NB4 (cell line): ENCODE results near the gene MEGF6.

Experiments used
- DNase-seq: peaks from one replicate; pipeline ENCODE4 v3.0.0; 2010; ENCODE audit warnings: low read depth
- H3K4me3 ChIP-seq: one replicate; pipeline ENCODE4 v1.5.1; 2011; ENCODE audit warnings: mild to moderate bottlenecking, low read depth, low read length, moderate library complexity
- MYC ChIP-seq: IDR thresholded peaks from 2 replicates; pipeline ENCODE4 v1.6.1; 2011; ENCODE audit warnings: low read depth, low read length
- POLR2A ChIP-seq: IDR thresholded peaks from 2 replicates; pipeline ENCODE4 v1.6.1; 2011; ENCODE audit warnings: mild to moderate bottlenecking; ENCODE audit not compliant: insufficient read length; ENCODE audit errors: extremely low read depth
- TF ChIP-seq, protein P1 (sequence below): IDR thresholded peaks from one replicate; pipeline ENCODE4 v1.5.1; 2012; ENCODE audit warnings: low read depth, low read length
- TF ChIP-seq, protein P2 (sequence below): IDR thresholded peaks from 2 replicates; pipeline ENCODE4 v1.6.1; 2011; ENCODE audit warnings: low read depth, low read length

MEGF6 gene

DNA sequence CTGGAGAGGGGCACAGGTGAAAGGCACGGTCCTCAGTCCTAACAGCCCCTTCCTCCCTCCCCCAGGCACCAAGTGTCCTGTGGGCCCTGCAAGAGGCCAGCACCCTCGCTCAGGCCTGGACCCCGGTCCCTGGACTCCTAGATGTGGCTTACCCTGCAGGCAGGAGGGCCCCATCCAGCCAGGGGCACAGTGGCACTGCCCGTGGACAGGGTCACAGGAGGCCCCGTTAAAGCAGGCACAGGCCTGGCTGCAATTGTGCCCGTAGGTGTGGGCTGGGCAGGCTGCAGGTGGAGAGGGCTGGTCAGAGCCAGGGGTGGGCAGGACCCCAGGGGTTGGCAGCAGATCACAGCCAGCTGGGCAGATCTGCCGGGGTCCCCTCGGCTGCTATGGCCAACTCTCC is 112.3 kb downstream of the MEGF6 start:
- no peak overlapping the region for H3K4me3 ChIP-seq
- DNase-seq, result no peak
- TF ChIP-seq, protein P1, sequence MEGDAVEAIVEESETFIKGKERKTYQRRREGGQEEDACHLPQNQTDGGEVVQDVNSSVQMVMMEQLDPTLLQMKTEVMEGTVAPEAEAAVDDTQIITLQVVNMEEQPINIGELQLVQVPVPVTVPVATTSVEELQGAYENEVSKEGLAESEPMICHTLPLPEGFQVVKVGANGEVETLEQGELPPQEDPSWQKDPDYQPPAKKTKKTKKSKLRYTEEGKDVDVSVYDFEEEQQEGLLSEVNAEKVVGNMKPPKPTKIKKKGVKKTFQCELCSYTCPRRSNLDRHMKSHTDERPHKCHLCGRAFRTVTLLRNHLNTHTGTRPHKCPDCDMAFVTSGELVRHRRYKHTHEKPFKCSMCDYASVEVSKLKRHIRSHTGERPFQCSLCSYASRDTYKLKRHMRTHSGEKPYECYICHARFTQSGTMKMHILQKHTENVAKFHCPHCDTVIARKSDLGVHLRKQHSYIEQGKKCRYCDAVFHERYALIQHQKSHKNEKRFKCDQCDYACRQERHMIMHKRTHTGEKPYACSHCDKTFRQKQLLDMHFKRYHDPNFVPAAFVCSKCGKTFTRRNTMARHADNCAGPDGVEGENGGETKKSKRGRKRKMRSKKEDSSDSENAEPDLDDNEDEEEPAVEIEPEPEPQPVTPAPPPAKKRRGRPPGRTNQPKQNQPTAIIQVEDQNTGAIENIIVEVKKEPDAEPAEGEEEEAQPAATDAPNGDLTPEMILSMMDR, result no peak
- TF ChIP-seq MYC, result no peak
- TF ChIP-seq POLR2A, result no peak
- TF ChIP-seq, protein P2, sequence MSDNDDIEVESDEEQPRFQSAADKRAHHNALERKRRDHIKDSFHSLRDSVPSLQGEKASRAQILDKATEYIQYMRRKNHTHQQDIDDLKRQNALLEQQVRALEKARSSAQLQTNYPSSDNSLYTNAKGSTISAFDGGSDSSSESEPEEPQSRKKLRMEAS, result no peak

DNA sequence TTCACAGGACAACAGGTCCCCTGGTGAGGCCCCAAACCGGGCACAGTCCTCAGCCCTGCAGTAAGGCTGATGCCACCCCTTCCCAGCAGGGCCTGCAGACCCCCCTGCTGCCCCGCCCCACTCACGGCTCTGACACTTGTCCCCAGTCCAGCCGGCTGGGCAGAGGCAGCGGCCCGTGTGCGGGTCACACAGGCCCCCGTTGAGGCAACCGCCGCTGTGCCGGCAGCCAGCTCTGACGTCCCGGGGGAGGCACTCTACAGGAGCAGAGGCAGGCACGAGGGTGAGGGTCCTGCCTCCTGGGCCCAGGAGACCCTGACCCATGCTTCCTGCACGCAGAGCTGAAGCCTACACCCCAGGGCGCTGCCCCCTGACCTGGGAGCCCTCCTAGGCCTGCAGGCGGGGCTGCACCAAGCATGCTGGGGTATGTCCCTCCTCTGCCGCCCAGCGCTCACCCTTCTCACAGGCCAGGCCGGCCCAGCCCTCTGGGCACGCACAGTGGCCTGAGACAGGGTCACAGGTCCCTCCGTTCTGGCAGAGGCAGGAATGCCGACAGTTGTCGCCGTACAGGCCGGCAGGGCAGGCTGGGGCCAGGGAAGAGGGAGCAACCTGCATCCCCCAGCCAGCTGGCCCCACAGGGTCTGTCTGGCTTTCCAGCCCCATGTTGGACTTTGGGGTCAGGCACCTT is 112.9 kb downstream of the MEGF6 start:
- TF ChIP-seq, protein P2, result no peak
- TF ChIP-seq MYC, result no peak
- TF ChIP-seq, protein P1, result no peak
- no peak for DNase-seq
- no peak overlapping the region for H3K4me3 ChIP-seq

DNA sequence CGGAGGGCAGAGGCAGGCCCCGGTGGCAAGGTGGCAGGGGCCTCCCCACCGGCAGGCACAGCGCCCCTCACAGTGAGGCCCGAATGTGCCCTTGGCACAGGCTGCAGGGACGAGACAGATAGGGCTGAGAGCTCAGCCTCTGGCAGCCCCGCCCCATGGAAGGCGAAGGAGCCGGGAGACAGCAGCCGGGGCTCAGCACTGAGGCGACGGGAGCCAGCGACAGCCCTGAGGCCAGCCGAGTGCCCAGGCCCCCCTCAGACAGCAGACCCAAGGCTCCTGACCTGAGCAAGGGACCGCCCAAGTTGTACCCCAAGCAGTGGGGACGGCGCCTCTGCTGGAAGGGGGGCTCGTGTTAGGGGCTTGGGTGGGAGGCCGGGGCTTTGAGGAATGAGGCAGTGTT is 113.8 kb downstream of the MEGF6 start:
- no peak for DNase-seq
- no peak overlapping the region for H3K4me3 ChIP-seq
- TF ChIP-seq POLR2A (no peak), MYC (no peak)
- TF ChIP-seq, protein P1, result no peak
- TF ChIP-seq, protein P2, result no peak

DNA sequence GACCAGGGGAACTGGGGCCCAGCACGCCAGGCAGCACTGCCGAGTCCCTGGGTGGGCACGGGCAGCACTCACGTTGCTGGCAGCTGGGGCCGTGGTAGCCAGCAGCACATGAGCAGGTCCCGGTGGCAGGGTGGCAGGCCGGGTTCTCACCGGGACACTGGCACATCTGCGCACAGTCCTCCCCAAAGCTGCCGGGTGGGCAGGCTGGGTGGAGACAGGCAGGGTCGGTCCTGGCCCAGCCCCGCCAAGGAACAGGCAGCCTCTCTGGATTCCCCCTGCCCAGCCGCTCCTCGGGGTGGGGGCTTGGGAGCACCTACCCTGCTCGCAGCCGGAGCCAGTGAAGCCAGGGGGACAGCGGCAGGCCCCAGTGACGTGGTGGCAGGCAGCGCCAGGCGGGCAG is 114.4 kb downstream of the MEGF6 start:
- no peak for TF ChIP-seq MYC
- no peak overlapping the region for H3K4me3 ChIP-seq
- DNase-seq, result no peak

DNA sequence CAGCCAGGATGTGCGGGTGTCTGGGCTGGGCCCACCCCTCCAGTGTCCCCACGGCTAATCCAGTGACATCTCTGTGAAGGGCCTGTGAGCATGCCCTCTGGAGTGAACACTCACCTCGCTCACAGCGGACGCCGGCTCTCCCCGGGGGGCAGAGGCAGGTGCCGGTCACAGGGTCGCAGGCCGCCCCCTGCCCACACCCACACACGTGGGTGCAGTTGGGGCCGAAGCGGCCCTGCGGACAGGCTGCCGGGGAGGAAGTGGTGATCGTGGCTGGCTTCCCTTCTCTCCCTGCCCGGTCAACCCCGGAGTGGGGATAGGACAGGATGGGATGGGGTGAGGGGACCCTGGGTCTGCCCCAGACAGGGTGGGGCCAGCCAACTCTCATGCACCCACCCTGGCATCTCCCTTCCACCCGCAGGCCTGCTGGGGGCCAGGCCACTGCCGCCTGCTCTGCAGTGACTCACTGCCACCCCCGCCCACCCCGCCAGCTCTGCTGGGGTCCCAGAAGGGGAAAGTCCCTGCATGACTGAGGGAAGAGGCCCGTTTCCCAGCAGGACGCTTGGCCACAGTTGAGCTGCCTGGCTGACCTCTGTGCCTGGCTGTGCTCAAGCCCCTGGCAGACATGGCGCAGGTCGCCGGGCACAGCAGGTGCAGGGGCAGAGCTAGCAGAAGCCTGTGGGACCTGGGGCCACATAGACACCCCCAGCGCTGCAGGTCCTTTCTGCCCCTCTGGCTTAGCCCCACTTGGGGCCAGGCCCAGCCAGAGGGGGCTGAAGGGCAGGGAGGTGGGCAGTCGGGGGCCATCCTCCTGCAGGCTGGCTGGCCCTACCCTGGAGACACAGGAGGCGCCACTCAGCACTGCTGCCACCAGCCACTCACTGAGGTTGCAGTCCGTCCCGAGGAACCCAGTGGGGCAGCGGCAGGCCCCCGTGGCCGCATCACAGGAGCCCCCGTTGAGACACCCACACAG is 115.2 kb downstream of the MEGF6 start:
- peak; percentile 62 for DNase-seq
- no peak overlapping the region for H3K4me3 ChIP-seq
- TF ChIP-seq, protein P2, result peak; percentile 54; the same call in 1 of the 2 replicates
- TF ChIP-seq POLR2A, result no peak

DNA sequence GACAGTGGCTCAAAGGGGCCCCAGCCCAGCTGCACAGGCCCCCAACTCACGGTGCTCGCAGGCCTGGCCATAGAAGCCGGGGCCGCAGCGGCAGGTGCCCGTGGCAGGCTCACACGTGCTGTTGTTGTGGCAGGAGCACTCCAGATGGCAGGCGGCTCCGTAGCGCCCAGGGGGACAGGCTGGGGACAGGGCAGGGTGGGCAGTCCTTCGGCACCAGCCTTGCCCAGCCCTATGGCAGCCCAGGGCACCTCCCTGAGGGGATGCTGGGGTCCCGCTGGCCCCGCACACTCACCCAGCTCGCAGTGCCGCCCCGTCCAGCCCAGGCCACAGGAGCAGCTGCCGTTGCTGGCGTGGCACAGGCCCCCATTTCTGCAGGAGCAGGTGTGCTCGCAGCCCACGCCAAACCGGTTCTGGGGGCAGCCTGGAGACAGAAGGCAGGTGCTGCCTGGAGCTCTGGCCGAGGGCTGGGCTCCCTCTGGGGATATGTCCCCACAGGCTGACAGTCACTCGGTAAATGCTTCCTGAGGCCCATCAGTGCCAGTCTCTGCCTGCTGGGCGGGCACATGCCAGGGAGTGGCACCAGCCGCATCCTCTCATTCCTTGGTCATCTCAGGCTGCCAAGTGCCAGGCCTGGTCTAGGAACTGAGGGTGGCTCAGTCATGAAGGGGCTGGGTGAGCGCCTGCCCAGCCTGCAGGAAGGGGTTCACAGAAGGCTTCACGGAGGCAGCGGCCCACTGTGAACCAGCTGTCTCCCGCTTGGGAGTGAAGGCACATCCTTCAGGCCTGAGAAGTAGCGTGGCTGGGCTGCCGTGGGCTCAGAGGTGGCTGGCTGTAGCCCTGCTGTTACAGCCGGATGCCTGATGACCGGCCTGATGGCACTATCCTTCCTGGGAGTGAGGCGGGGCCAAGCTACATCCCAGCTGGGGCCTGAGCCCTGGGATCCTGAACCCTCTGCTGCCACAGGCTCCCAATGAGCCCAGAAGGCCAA is 116.7 kb downstream of the MEGF6 start:
- no peak overlapping the region for H3K4me3 ChIP-seq
- DNase-seq, result no peak
- TF ChIP-seq, protein P2, result no peak
- TF ChIP-seq, protein P1, result no peak
- TF ChIP-seq POLR2A, result no peak
- no peak for TF ChIP-seq MYC
